CD8-positive, alpha-beta memory T cell (primary cell): ENCODE results near the gene SRA1. TPM values are rescaled to one million over a fixed set of nuclear protein-coding genes. Genes with fewer than 3 reads are reported as not detected.

ENCODE experiments used
- CTCF ChIA-PET: fragments of 350-600 bp; sonication (Branson Sonifier 250); formaldehyde crosslinking; loops from one replicate; lab custom pipeline; 2021; ENCODE audit warnings: antibody characterized with exemption; lab: Charles Lee
- POLR2A ChIA-PET: fragments of 350-600 bp; sonication (Branson Sonifier 250); formaldehyde crosslinking; loops from one replicate; lab custom pipeline; 2021; ENCODE audit warnings: antibody characterized with exemption; lab: Charles Lee
- DNase-seq, 5 donors: peaks; one replicate each; pipeline versions ENCODE4 v3.0.0 to v3.0.0-alpha.2; 2020 to 2022; ENCODE audit warnings: mixed read lengths in 1 of 5
- H3K27ac ChIP-seq: one replicate; pipeline ENCODE4 v1.7.0; 2013; ENCODE audit warnings: low read depth, mild to moderate bottlenecking, low read length, moderate library complexity
- H3K27me3 ChIP-seq: 2 replicates; pipeline ENCODE4 v1.7.0; 2013; ENCODE audit warnings: low read length, mild to moderate bottlenecking; ENCODE audit not compliant: insufficient read depth, poor library complexity, severe bottlenecking
- H3K36me3 ChIP-seq: 2 replicates; pipeline ENCODE4 v1.7.0; 2013; ENCODE audit warnings: mild to moderate bottlenecking, low read length, moderate library complexity; ENCODE audit not compliant: insufficient read depth
- H3K4me1 ChIP-seq: 2 replicates; pipeline ENCODE4 v1.7.0; 2013; ENCODE audit warnings: mild to moderate bottlenecking, low read length, moderate library complexity; ENCODE audit not compliant: insufficient read depth
- H3K4me3 ChIP-seq: 2 replicates; pipeline ENCODE4 v1.7.0; 2013; ENCODE audit warnings: mild to moderate bottlenecking, low read length
- H3K9me3 ChIP-seq: 2 replicates; pipeline ENCODE4 v1.7.0; 2013; ENCODE audit warnings: mild to moderate bottlenecking, low read length
- H3K27ac Mint-ChIP-seq, 8 donors: one replicate each; pipeline ENCODE4 v1.8.0; 2020 to 2021; ENCODE audit warnings: mixed read lengths in 8 of 8, mild to moderate bottlenecking in 6 of 8, inconsistent platforms in 3 of 8, moderate library complexity in 3 of 8
- H3K27me3 Mint-ChIP-seq, 2 donors: one replicate each; pipeline ENCODE4 v1.8.0; 2020 to 2021; ENCODE audit warnings: mixed read lengths in 2 of 2, mild to moderate bottlenecking in 1 of 2, moderate library complexity in 1 of 2
- H3K36me3 Mint-ChIP-seq, 3 donors: one replicate each; pipeline ENCODE4 v1.8.0; 2020 to 2021; ENCODE audit warnings: mixed read lengths in 3 of 3, inconsistent platforms in 1 of 3, mild to moderate bottlenecking in 1 of 3
- H3K4me1 Mint-ChIP-seq, 3 donors: one replicate each; pipeline ENCODE4 v1.8.0; 2020 to 2021; ENCODE audit warnings: mixed read lengths in 3 of 3, inconsistent platforms in 1 of 3, mild to moderate bottlenecking in 1 of 3
- H3K4me3 Mint-ChIP-seq, 7 donors: one replicate each; pipeline ENCODE4 v1.8.0; 2020 to 2021; ENCODE audit warnings: mixed read lengths in 7 of 7, mild to moderate bottlenecking in 6 of 7, moderate library complexity in 4 of 7, inconsistent platforms in 2 of 7
- H3K9me3 Mint-ChIP-seq, 5 donors: one replicate each; pipeline ENCODE4 v1.8.0; 2020 to 2022; ENCODE audit warnings: mixed read lengths in 5 of 5, mild to moderate bottlenecking in 3 of 5, moderate library complexity in 2 of 5, inconsistent platforms in 1 of 5
- polyA plus RNA-seq: library from polyadenylated mRNA; unstranded; fragments of 300-500 nt; fragmentation: Illumina TruSeq; gene quantifications from one replicate; pipeline ENCODE4 v1.2.3, GENCODE V29; 2021
- total RNA-seq, 2 experiments: library from RNA; stranded (reverse); gene quantifications; one replicate each; pipeline ENCODE4 v1.2.3, GENCODE V29; 2021

The SRA1 gene
- total and polyA plus RNA-seq, 3 experiments from 2014 or later = 36.1 to 60.7 (median 59.6) TPM

GRCh38 chr5:140569197-140569596 lies 11.9 kb upstream of the SRA1 start:
- DNase-seq = no peak
- POLR2A ChIA-PET = interaction anchor here (0.7 to 1.3 kb wide), 2 partner anchors 12 to 63 kb away, joined by 3 to 4 read pairs; partner anchors contain the start of genes CD14 and SRA1
- Histone ChIP-seq H3K27ac (peak overlapping the region; percentile 27), H3K9me3 (no peaks in the 10 kb centered on the region), H3K4me1 (peaks cover 32% of the 10 kb centered on the region), H3K36me3 (peaks cover 8% of the 10 kb centered on the region), H3K27me3 (no peaks in the 10 kb centered on the region), H3K4me3 (peak overlapping the region; percentile 17)
- CTCF ChIA-PET = interaction anchor here (3.2 kb wide), 1 partner anchor 22 kb away, joined by 14 read pairs; the partner anchor contains the start of gene EIF4EBP3
- no peaks in the 10 kb centered on the region for H3K9me3 Mint-ChIP-seq
- peak overlapping the region; percentile 95 to 99 (median 97) for H3K27ac Mint-ChIP-seq
- H3K36me3 Mint-ChIP-seq = peaks cover 0 to 53% (median 9%) of the 10 kb centered on the region in 3 donors
- H3K4me3 Mint-ChIP-seq = peak overlapping the region; percentile 73 to 89 (median 80)
- no peaks in the 10 kb centered on the region for H3K27me3 Mint-ChIP-seq
- peaks cover 31 to 59% (median 38%) of the 10 kb centered on the region in 3 donors for H3K4me1 Mint-ChIP-seq

GRCh38 chr5:140568443-140569063 lies 11.3 kb upstream of the SRA1 start:
- Mint-ChIP-seq H3K27me3 (no peaks in the 10 kb centered on the region), H3K4me1 (peaks cover 37 to 65% (median 43%) of the 10 kb centered on the region in 3 donors), H3K27ac (peak overlapping the region; percentile 95 to 99 (median 97)), H3K4me3 (peak overlapping the region in 5 of 7 donors; percentile 75 to 89 (median 80)), H3K9me3 (no peaks in the 10 kb centered on the region), H3K36me3 (peaks cover 0 to 56% (median 6%) of the 10 kb centered on the region in 3 donors)
- no peak overlapping the region for H3K4me3 ChIP-seq
- CTCF ChIA-PET = interaction anchor here (0.8 to 3.2 kb wide), 2 partner anchors 16 to 21 kb away, joined by 3 to 14 read pairs; partner anchors contain the start of gene EIF4EBP3
- H3K4me1 ChIP-seq = peaks cover 37% of the 10 kb centered on the region
- H3K27ac ChIP-seq = peak overlapping the region; percentile 27
- POLR2A ChIA-PET = interaction anchor here (0.7 kb wide), 1 partner anchor 64 kb away, joined by 3 read pairs; the partner anchor contains the start of gene CD14
- H3K27me3 ChIP-seq = no peaks in the 10 kb centered on the region
- no peaks in the 10 kb centered on the region for H3K9me3 ChIP-seq
- no peak for DNase-seq
- peaks cover 8% of the 10 kb centered on the region for H3K36me3 ChIP-seq

GRCh38 chr5:140567871-140568270 lies 10.6 kb upstream of the SRA1 start:
- POLR2A ChIA-PET = no interaction called here

GRCh38 chr5:140567136-140567818 lies 10.0 kb upstream of the SRA1 start:
- Mint-ChIP-seq H3K27ac (peak overlapping the region in 7 of 8 donors; percentile 29 to 87 (median 79)), H3K4me3 (peak overlapping the region in 2 of 7 donors; percentile 44 to 87)
- POLR2A ChIA-PET = no interaction called here

More at GRCh38 chr5:140567871-140568270, 10.6 kb upstream of the SRA1 start:
- no peak overlapping the region for H3K27ac ChIP-seq
- Mint-ChIP-seq H3K36me3 (peaks cover 0 to 53% (median 6%) of the 10 kb centered on the region in 3 donors), H3K4me3 (peak overlapping the region in 1 of 7 donors; percentile 87), H3K27ac (peak overlapping the region in 6 of 8 donors; percentile 60 to 98 (median 78)), H3K4me1 (peaks cover 43 to 72% (median 47%) of the 10 kb centered on the region in 3 donors), H3K9me3 (no peaks in the 10 kb centered on the region), H3K27me3 (no peaks in the 10 kb centered on the region)
- CTCF ChIA-PET = interaction anchor here (0.8 to 3.2 kb wide), 2 partner anchors 15 to 20 kb away, joined by 3 to 14 read pairs; partner anchors contain the start of gene EIF4EBP3
- peaks cover 43% of the 10 kb centered on the region for H3K4me1 ChIP-seq
- H3K4me3 ChIP-seq = no peak overlapping the region
- no peaks in the 10 kb centered on the region for H3K27me3 ChIP-seq
- no peaks in the 10 kb centered on the region for H3K9me3 ChIP-seq
- no peak for DNase-seq
- peaks cover 8% of the 10 kb centered on the region for H3K36me3 ChIP-seq

GRCh38 chr5:140566665-140567064 lies 9.4 kb upstream of the SRA1 start:
- peak overlapping the region in 4 of 7 donors; percentile 41 to 87 (median 64) for H3K4me3 Mint-ChIP-seq
- H3K4me3 ChIP-seq = no peak overlapping the region
- CTCF ChIA-PET = interaction anchor here (0.8 to 1.8 kb wide), 3 partner anchors 9 to 147 kb away, joined by 3 to 6 read pairs (median 4); partner anchors contain the start of genes CD14 and SRA1

More at GRCh38 chr5:140567136-140567818, 10.0 kb upstream of the SRA1 start:
- no peak overlapping the region for H3K4me3 ChIP-seq
- Mint-ChIP-seq H3K36me3 (peaks cover 0 to 56% (median 6%) of the 10 kb centered on the region in 3 donors), H3K9me3 (no peaks in the 10 kb centered on the region), H3K27me3 (no peaks in the 10 kb centered on the region), H3K4me1 (peaks cover 49 to 77% (median 50%) of the 10 kb centered on the region in 3 donors)
- peaks cover 47% of the 10 kb centered on the region for H3K4me1 ChIP-seq
- no peaks in the 10 kb centered on the region for H3K27me3 ChIP-seq
- peaks cover 8% of the 10 kb centered on the region for H3K36me3 ChIP-seq
- H3K9me3 ChIP-seq = no peaks in the 10 kb centered on the region
- no peak for DNase-seq
- H3K27ac ChIP-seq = no peak overlapping the region
- CTCF ChIA-PET = interaction anchor here (0.8 to 3.2 kb wide), 4 partner anchors 10 to 148 kb away, joined by 3 to 14 read pairs (median 4); partner anchors contain the start of genes EIF4EBP3 and SRA1

GRCh38 chr5:140565780-140566095 lies 8.5 kb upstream of the SRA1 start:
- H3K27me3 ChIP-seq = no peaks in the 10 kb centered on the region
- H3K27ac ChIP-seq = peak overlapping the region; percentile 91
- peak overlapping the region; percentile 87 to 100 (median 98) for H3K27ac Mint-ChIP-seq
- ChIA-PET CTCF (interaction anchor here (0.8 to 1.8 kb wide), 5 partner anchors 8 to 98 kb away, joined by 3 to 6 read pairs (median 4); partner anchors contain the start of genes CD14, EIF4EBP3 and SRA1), POLR2A (interaction anchor here (1.4 to 2.9 kb wide), 3 partner anchors 8 to 82 kb away, joined by 6 to 29 read pairs (median 8); partner anchors contain the start of genes EIF4EBP3, IK, NDUFA2 and SRA1)
- H3K4me1 Mint-ChIP-seq = peaks cover 49 to 86% (median 50%) of the 10 kb centered on the region in 3 donors
- peaks cover 47% of the 10 kb centered on the region for H3K4me1 ChIP-seq
- no peaks in the 10 kb centered on the region for H3K9me3 Mint-ChIP-seq
- H3K4me3 ChIP-seq = peak overlapping the region; percentile 85
- peaks cover 21% of the 10 kb centered on the region for H3K36me3 ChIP-seq
- peaks cover 4 to 64% (median 6%) of the 10 kb centered on the region in 3 donors for H3K36me3 Mint-ChIP-seq
- H3K9me3 ChIP-seq = no peaks in the 10 kb centered on the region
- peak overlapping the region; percentile 87 to 98 (median 96) for H3K4me3 Mint-ChIP-seq
- no peak for DNase-seq
- no peaks in the 10 kb centered on the region for H3K27me3 Mint-ChIP-seq

More at GRCh38 chr5:140566665-140567064, 9.4 kb upstream of the SRA1 start:
- H3K27me3 ChIP-seq = no peaks in the 10 kb centered on the region
- Mint-ChIP-seq H3K36me3 (peaks cover 0 to 59% (median 6%) of the 10 kb centered on the region in 3 donors), H3K27ac (peak overlapping the region in 7 of 8 donors; percentile 12 to 97 (median 79)), H3K9me3 (no peaks in the 10 kb centered on the region), H3K4me1 (peaks cover 49 to 78% (median 50%) of the 10 kb centered on the region in 3 donors), H3K27me3 (no peaks in the 10 kb centered on the region)
- DNase-seq = no peak
- H3K36me3 ChIP-seq = peaks cover 12% of the 10 kb centered on the region
- peaks cover 47% of the 10 kb centered on the region for H3K4me1 ChIP-seq
- POLR2A ChIA-PET = no interaction called here
- H3K9me3 ChIP-seq = no peaks in the 10 kb centered on the region
- H3K27ac ChIP-seq = no peak overlapping the region

GRCh38 chr5:140565024-140565779 lies 7.9 kb upstream of the SRA1 start:
- DNase-seq = no peak
- CTCF ChIA-PET = interaction anchor here (0.8 to 1.8 kb wide), 5 partner anchors 8 to 99 kb away, joined by 3 to 6 read pairs (median 4); partner anchors contain the start of genes CD14, EIF4EBP3 and SRA1
- peaks cover 49 to 84% (median 49%) of the 10 kb centered on the region in 3 donors for H3K4me1 Mint-ChIP-seq
- H3K9me3 Mint-ChIP-seq = no peaks in the 10 kb centered on the region
- peak overlapping the region; percentile 87 to 100 (median 98) for H3K27ac Mint-ChIP-seq
- Histone ChIP-seq H3K9me3 (no peaks in the 10 kb centered on the region), H3K4me3 (peak overlapping the region; percentile 85), H3K36me3 (peaks cover 21% of the 10 kb centered on the region), H3K27ac (peak overlapping the region; percentile 91), H3K4me1 (peaks cover 46% of the 10 kb centered on the region), H3K27me3 (no peaks in the 10 kb centered on the region)
- H3K27me3 Mint-ChIP-seq = no peaks in the 10 kb centered on the region
- POLR2A ChIA-PET = interaction anchor here (1.4 to 2.9 kb wide), 4 partner anchors 8 to 164 kb away, joined by 6 to 29 read pairs (median 8); partner anchors contain the start of genes ANKHD1, EIF4EBP3, IK and NDUFA2
- peak overlapping the region; percentile 87 to 98 (median 96) for H3K4me3 Mint-ChIP-seq
- H3K36me3 Mint-ChIP-seq = peaks cover 4 to 64% (median 5%) of the 10 kb centered on the region in 3 donors
